ENCODE data around the gene PHLDA3.

PHLDA3 gene

GRCh38 chr1:201466492-201466891 is 2.5 kb downstream of the PHLDA3 start:
- no peak for DNase-seq

DNA sequence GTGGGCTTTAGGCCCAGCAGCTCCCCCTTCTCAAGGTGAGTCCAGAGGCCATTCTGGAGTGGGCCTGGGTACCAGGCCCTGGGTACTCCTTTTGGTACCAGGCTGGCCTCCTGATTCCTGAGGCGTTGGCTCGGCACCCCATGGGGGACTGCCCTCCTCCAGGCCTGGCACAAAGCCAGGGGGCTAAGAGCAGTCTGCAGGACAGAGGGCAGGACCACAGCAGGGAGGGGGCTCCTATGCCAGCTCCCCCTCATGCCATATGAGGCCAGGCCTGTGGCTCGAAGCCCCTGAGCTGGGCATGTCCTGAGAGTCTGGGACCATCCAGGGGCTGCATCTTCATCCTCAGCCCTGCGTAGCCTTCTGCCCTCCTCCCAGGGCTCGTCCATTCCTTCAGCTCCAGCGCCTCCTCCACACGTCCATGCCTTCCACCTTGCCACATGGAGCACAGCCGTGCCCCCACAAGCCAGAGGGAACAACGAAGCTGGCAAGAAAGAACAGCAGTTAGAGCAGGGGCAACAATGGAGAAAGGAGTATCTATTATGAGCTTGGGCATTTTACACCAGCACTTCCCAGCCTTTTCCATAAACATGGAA is 3.2 kb downstream of the PHLDA3 start:
- DNase-seq: no peak

DNA sequence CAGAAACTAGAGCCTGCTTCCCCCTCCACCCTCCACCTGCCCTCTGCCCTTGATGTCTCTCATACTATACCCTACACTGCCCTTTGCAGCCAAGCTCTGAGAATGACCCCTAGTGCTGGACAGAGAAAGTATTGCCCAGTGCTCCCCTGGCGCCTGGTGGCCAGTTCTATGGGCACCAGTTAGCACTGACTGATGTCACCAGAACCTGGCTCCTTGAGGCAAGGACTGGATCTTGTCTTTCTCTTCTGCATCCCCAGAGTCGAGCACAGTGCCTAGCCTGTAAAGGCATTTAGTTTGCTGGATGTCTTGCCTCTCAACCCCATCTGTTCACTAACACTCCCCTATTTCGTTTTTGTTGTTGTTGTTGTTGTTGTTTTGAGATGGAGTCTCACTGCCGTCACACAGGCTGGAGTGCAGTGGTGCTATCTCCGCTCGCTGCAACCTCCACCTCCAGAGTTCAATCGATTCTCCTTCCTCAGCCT is 5.9 kb downstream of the PHLDA3 start:
- peak in 34 of 51 donors; percentile 13 to 79 (median 48) for DNase-seq

GRCh38 chr1:201461645-201462441 is 7.1 kb downstream of the PHLDA3 start:
- peak in 35 of 51 donors; percentile 26 to 82 (median 50) for DNase-seq

DNA sequence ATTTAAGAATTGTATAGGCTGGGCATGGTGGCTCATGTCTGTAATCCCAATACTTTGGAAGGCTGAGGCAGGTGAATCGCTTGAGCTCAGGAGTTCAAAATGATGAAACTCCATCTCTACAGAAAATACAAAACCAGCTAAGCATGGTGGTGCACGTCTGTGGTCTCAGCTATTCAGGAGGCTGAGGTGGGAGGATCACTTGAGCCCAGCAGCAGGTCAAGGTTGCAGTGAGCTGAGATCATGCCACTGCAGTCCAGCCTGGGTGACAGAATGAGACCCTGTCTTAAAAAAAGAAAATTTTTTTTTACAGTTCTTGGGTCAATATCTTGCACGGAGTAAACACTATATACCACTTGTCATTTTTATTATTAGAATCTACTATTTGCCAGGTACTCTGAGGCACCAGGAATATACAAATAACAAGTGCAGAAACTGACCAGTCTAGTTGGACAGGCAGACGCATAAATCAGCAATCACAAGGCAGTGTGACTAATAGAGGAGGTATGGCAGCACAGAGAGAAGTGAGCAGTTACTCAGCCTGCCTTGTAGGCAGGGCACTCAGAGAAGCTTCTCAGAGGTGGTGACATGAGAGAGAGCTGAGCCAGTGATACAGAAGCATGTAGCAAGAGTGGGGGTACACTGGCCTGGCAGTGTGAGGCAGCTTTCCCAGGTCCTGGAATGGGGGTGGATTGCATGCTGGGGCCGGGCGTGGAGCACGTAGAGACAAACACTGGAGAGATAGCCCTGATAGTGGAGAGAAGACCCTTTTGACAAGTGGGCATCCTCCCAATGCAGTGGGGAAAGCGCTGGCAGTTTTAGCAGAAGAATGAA is 8.0 kb downstream of the PHLDA3 start:
- DNase-seq: peak in 4 of 51 donors; percentile 13 to 50 (median 22)

- no peak for DNase-seq
These were observed 9.2 kb downstream of the PHLDA3 start for GRCh38 chr1:201459775-201460174.

DNA sequence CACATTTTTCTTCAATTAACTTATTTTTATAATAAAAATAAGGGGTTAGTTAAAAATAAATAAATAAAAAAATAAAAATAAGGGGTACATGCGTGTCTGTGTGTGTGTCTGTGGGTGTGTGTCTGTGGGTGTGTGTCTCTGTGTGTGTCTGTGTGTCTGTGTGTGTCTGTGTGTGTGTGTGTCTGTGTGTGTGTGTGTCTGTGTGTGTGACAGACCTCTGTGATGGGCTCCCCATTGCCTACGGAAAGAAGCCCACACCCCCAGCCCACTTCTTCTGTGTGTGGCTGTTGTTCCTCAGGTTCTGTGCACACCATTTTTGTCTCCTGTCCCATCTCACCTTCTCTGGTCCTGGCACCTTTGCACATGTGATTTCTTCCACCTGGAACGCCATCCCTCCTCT is 9.9 kb downstream of the PHLDA3 start:
- no peak for DNase-seq

GRCh38 chr1:201457508-201457960 is 11.5 kb downstream of the PHLDA3 start:
- DNase-seq: no peak

GRCh38 chr1:201456499-201457309 is 12.3 kb downstream of the PHLDA3 start:
- peak in 25 of 51 donors; percentile 9 to 69 (median 37) for DNase-seq

DNA sequence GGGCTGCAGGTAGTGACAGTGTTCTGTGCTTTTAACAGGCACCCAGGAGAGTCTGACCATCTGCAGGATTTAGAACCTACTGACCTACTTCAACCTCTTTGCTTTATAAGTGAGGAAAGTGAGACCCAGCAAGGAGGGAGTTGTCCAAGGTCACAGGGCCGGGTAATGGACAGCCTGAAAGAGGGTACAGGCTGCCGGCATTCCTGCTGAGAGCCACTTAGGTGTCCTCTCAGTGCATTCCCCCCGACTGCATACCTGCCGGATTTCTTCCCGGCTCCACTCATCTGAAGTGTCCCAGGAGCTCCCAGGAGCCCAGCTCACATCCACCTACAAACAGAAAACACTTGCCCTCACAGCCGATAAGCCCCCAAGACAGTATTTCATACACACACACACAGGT is 13.9 kb downstream of the PHLDA3 start:
- DNase-seq: no peak

GRCh38 chr1:201454608-201455007 is 14.4 kb downstream of the PHLDA3 start:
- no peak for DNase-seq

DNA sequence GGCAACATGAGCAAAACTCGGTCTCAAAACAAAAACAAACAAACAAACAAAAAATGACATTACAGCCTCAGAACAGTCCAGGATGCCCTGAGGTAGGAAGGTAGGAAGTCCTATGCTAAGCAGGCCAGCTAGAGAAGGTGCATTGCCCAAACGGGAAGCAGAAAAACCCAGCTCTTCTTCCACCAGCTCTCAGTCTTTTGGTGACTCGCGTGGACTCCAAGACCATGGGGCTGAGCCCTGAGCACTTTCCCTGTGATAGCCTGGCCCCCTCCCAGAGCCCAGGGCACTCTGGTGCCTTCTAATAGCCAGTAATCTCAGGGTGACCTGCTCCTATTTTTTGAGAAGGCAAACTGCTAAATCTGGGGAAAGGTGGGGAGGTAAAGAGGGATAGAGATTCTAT is 16.1 kb downstream of the PHLDA3 start:
- no peak for DNase-seq

GRCh38 chr1:201450721-201451291 is 18.2 kb downstream of the PHLDA3 start:
- peak in 39 of 51 donors; percentile 16 to 84 (median 49) for DNase-seq

- peak in 44 of 51 donors; percentile 19 to 93 (median 70) for DNase-seq
These were observed 20.0 kb downstream of the PHLDA3 start for GRCh38 chr1:201448990-201449389.

DNA sequence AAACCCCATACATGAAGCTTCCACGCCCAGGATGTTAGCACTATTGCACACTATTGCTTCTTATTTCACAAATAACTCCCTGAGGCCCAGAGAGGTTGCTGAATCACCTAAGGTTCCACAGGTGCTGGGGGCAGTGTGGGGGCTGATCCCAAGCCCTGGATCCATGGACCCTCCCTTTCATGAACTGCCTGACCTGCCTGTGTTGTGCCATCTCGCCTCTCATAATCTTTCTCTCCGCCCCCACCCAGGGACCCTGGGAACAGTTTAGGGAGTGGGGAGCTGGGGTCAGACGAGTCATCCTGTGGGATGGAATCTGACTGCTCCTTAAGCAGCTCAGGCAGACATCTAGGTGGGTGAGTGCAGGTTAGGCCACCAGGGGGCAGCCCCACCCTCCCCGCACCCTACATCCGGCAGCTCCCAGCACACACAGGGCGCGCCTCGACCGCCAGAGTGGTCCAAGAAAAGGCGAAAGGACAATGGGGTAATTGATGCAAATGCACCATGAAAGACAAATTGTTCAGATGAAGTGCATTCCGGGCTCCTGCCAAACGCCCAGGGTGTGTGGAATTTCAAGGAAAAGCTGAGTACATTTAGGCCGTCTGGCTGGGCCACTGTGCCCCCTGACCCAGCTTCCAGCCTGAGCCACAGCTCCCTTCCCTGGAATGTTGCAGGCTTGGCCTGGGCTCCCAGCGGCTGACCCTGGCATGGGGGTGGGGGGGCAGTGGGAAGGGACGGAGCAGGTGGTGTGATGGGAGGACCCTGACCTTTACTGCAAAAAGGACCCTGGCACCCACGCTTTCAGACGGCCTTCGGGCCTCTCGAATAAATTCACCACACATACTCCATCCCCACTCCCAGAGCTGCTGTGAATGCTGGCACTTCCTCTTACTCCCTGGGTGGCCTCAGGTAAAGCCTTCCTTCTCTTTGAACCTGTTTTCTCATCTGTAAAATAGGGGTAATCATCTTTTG is 20.8 kb downstream of the PHLDA3 start:
- peak in 46 of 51 donors; percentile 30 to 93 (median 74) for DNase-seq

DNA sequence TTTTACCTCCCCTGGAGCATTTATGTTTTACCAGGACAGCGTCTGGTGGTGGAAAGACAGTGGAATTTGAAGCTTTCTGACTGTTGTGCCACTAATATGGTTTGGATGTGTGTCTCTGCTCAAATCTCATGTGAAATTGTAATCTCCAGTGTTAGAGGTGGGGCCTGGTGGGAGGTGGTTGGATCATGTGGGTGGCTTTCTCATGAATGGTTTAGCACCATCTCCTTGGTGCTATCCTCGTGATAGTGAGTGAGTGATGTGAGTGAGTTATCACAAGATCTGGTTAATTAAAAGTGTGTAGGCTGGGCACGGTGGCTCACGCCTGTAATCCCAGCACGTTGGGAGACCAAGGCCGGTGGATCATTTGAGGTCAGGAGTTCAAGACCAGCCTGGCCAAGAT is 23.7 kb downstream of the PHLDA3 start:
- DNase-seq: peak in 1 of 51 donors; percentile 5

- no peak for DNase-seq
These were observed 24.2 kb downstream of the PHLDA3 start for GRCh38 chr1:201444792-201445191.

- no peak for DNase-seq
These were observed 25.2 kb downstream of the PHLDA3 start for GRCh38 chr1:201443747-201444146.

- no peak for DNase-seq
These were observed 32.0 kb downstream of the PHLDA3 start for GRCh38 chr1:201436969-201437368.
